GM18526 (cell line): ENCODE measurements around the gene LRRC51.
"Not testable (repeated sequence)": the region's sequence is repeated elsewhere in the genome, so short reads cannot be mapped to it uniquely, and the experiment has no call there.

Experiments
- POLR2A ChIP-seq: IDR thresholded peaks from 3 replicates; pipeline ENCODE4 v1.6.1; 2011; ENCODE audit not compliant: insufficient read length; ENCODE audit errors: extremely low read depth

LRRC51 gene

GRCh38 chr11:72116019-72116755, 35.5 kb downstream of the LRRC51 start:
- TF ChIP-seq POLR2A: no peak

GRCh38 chr11:72119198-72119597, 38.5 kb downstream of the LRRC51 start:
- TF ChIP-seq POLR2A: no peak

- TF ChIP-seq POLR2A: no peak
Observed at GRCh38 chr11:72120930-72121329, 40.3 kb downstream of the LRRC51 start.

GRCh38 chr11:72122607-72123006, 42.0 kb downstream of the LRRC51 start:
- TF ChIP-seq POLR2A: no peak

GRCh38 chr11:72123117-72123653, 42.5 kb downstream of the LRRC51 start:
- TF ChIP-seq POLR2A: no peak

- TF ChIP-seq POLR2A: no peak
Observed at GRCh38 chr11:72124046-72124445, 43.4 kb downstream of the LRRC51 start.

GRCh38 chr11:72125956-72126355, 45.3 kb downstream of the LRRC51 start:
- no peak for TF ChIP-seq POLR2A

- no peak for TF ChIP-seq POLR2A
Observed at GRCh38 chr11:72127923-72128322, 47.3 kb downstream of the LRRC51 start.

- no peak for TF ChIP-seq POLR2A
Observed at GRCh38 chr11:72129381-72129780, 48.7 kb downstream of the LRRC51 start.

- no peak for TF ChIP-seq POLR2A
Observed at GRCh38 chr11:72132646-72133045, 52.0 kb downstream of the LRRC51 start.

- TF ChIP-seq POLR2A: not testable (repeated sequence)
Observed at GRCh38 chr11:72135473-72135872, 54.8 kb downstream of the LRRC51 start, which contains the start of gene FOLR3. TSS of gene FOLR3 (plus strand) at chr11:72135725. CDS start at chr11:72135953, 228 bp downstream.

GRCh38 chr11:72135891-72136683, 55.4 kb downstream of the LRRC51 start:
- no peak for TF ChIP-seq POLR2A

GRCh38 chr11:72136684-72137262, 56.1 kb downstream of the LRRC51 start:
- TF ChIP-seq POLR2A: no peak

GRCh38 chr11:72138821-72139390, 58.3 kb downstream of the LRRC51 start:
- TF ChIP-seq POLR2A: no peak

GRCh38 chr11:72139500-72139899, 58.9 kb downstream of the LRRC51 start:
- TF ChIP-seq POLR2A: no peak
